AG04450 (cell line): ENCODE results near the gene PRPF40B. TPM values are rescaled to one million over a fixed set of nuclear protein-coding genes. Genes with fewer than 3 reads are reported as not detected.

Experiments used
- CTCF ChIA-PET: fragments of 300-600, 350-600 bp; formaldehyde crosslinking; extraction: SDS; loops from one replicate; lab custom pipeline; 2022; ENCODE audit warnings: antibody characterized with exemption, inconsistent platforms; lab: Charles Lee
- POLR2A ChIA-PET: fragments of 350-600 bp; formaldehyde crosslinking; extraction: SDS; loops from one replicate; lab custom pipeline; 2021; ENCODE audit warnings: antibody characterized with exemption, inconsistent platforms; lab: Yijun Ruan, JAX
- DNase-seq: peaks from one replicate; pipeline ENCODE4 v3.0.0-alpha.2; 2011; ENCODE audit warnings: low read depth, low spot score
- H3K27ac ChIP-seq: one replicate; pipeline ENCODE4 v1.5.1; 2012; ENCODE audit warnings: low read depth, low read length, control low read depth
- H3K27me3 ChIP-seq: one replicate; pipeline ENCODE4 v1.6.0; 2012; ENCODE audit warnings: low read length; ENCODE audit not compliant: control insufficient read depth, insufficient read depth
- H3K4me3 ChIP-seq: 2 replicates; pipeline ENCODE4 v1.5.1; 2011; ENCODE audit warnings: mild to moderate bottlenecking, low read depth, low read length, control low read depth
- H3K9me3 ChIP-seq: 2 replicates; pipeline ENCODE4 v1.5.1; 2012; ENCODE audit warnings: low read length; ENCODE audit not compliant: control insufficient read depth, insufficient read depth
- CTCF ChIP-seq: IDR thresholded peaks from 2 replicates; pipeline ENCODE4 v1.5.1; 2011; ENCODE audit warnings: low read depth, low read length, control low read depth, inconsistent platforms
- polyA plus RNA-seq: library from polyadenylated mRNA; depleted of rRNA; stranded (reverse); fragments of >200 nt; gene quantifications from 2 replicates; pipeline ENCODE4 v1.2.3, GENCODE V29; 2011; rRNA removed
- small RNA-seq: library from RNA; depleted of rRNA; stranded (forward); fragments of <200 nt; gene quantifications from one replicate; pipeline ENCODE3, GENCODE V24; 2012; ENCODE audit warnings: low read depth; ENCODE audit not compliant: insufficient read length

The PRPF40B gene
- polyA plus RNA-seq, 1 experiment = 9.0 TPM

DNA sequence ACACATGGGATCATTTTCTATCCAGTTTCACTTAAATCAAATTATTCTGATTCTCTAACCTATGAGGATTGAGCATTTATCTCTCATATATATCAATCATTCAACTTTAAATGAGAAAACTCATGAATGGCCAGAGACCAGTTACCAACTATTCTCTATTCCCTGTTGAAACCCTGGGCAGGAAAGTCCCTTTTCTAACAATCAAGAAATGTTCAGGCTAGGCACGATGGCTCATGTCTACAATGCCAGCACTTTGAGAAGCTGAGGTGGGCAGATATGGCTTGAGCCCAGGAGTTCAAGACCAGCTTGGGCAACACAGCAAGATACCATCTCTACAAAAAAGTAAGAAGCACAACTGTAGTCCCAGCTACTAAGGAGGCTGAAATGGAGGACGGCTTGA lies 65.9 kb downstream of the PRPF40B start:
- DNase-seq = no peak
- Histone ChIP-seq H3K27me3 (no peaks in the 10 kb centered on the region), H3K27ac (no peak overlapping the region), H3K9me3 (no peaks in the 10 kb centered on the region), H3K4me3 (no peak overlapping the region)
- no peak for TF ChIP-seq CTCF
- CTCF ChIA-PET = interaction anchor here (1.1 kb wide), 1 partner anchor 14 kb away, joined by 4 read pairs; no protein-coding TSS in a partner anchor
- POLR2A ChIA-PET = interaction anchor here (1.3 kb wide), 1 partner anchor 16 kb away, joined by 6 read pairs; no protein-coding TSS in a partner anchor

GRCh38 chr12:49689785-49690184 lies 66.4 kb downstream of the PRPF40B start:
- ChIA-PET CTCF (interaction anchor here (1.1 kb wide), 1 partner anchor 15 kb away, joined by 4 read pairs; no protein-coding TSS in a partner anchor), POLR2A (interaction anchor here (0.6 to 1.4 kb wide), 3 partner anchors 16 to 76 kb away, joined by 3 to 7 read pairs (median 6); partner anchors contain the start of gene TMBIM6)
- no peaks in the 10 kb centered on the region for H3K9me3 ChIP-seq

DNA sequence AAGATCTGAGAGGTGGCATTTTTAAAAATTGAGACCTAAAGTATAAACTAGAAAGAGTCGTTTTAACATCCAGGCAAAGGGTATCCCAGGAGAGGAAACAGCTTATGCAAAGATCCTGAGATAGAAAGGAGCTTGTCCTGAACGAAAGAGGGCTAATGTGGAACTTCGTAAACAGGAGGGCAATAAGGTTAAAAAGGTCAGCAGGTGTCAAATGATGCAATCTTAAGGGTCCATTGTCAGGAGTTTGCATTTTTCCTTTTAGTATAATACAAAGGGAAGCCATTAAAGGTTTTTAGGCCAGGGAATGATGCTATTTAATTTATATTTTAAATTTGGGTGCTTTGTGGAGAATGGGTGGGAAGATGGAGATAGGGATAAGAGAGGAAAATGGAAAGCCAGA lies 69.5 kb downstream of the PRPF40B start:
- no peak overlapping the region for H3K27ac ChIP-seq
- TF ChIP-seq CTCF = no peak
- no peak for DNase-seq
- ChIA-PET POLR2A (interaction anchor here (0.7 kb wide), 1 partner anchor 65 kb away, joined by 4 read pairs; no protein-coding TSS in a partner anchor), CTCF (interaction anchor here (0.7 to 1.3 kb wide), 2 partner anchors 46 to 48 kb away, joined by 3 read pairs; partner anchors contain the start of gene TMBIM6)
- H3K27me3 ChIP-seq = no peaks in the 10 kb centered on the region
- no peaks in the 10 kb centered on the region for H3K9me3 ChIP-seq
- H3K4me3 ChIP-seq = no peak overlapping the region

More at GRCh38 chr12:49689785-49690184, 66.4 kb downstream of the PRPF40B start:
- H3K4me3 ChIP-seq = no peak overlapping the region
- H3K27ac ChIP-seq = no peak overlapping the region
- H3K27me3 ChIP-seq = no peaks in the 10 kb centered on the region
- TF ChIP-seq CTCF = no peak
- no peak for DNase-seq

GRCh38 chr12:49693931-49694444 lies 70.6 kb downstream of the PRPF40B start:
- ChIA-PET CTCF (no interaction called here), POLR2A (no interaction called here)
- no peak overlapping the region for H3K4me3 ChIP-seq
- no peak overlapping the region for H3K27ac ChIP-seq
- H3K9me3 ChIP-seq = no peaks in the 10 kb centered on the region
- H3K27me3 ChIP-seq = no peaks in the 10 kb centered on the region
- no peak for DNase-seq
- TF ChIP-seq CTCF = no peak

Small RNA genes within 50 kb of the gene (small RNA-seq; reads per million reads assigned to genes)
- gene HIGD1AP9 (not detected), gene POLR2KP1 (not detected), gene RNU6-834P (not detected)

Other genes with a start within 250 kb of the PRPF40B start
- gene KCNH3, start 84.5 kb upstream of the PRPF40B start, polyA plus RNA-seq = 0.01 and 0.11 TPM in 2 replicates
- 47.0 and 54.2 TPM in 2 replicates for gene MCRS1, start 55.4 kb upstream of the PRPF40B start, polyA plus RNA-seq
- 0.05 and 0.07 TPM in 2 replicates for gene FAM186B, start 17.9 kb upstream of the PRPF40B start, polyA plus RNA-seq
- gene FMNL3, start 83.8 kb downstream of the PRPF40B start, polyA plus RNA-seq = 15.8 and 16.1 TPM in 2 replicates
- 711 and 906 TPM in 2 replicates for gene TMBIM6, start 118.0 kb downstream of the PRPF40B start, polyA plus RNA-seq
- 5.6 and 7.3 TPM in 2 replicates for gene NCKAP5L, start 204.9 kb downstream of the PRPF40B start, polyA plus RNA-seq
- 3.7 and 3.8 TPM in 2 replicates for gene BCDIN3D, start 219.5 kb downstream of the PRPF40B start, polyA plus RNA-seq